GM10266 (cell line): ENCODE measurements around the gene ZNF587.

ENCODE experiments used
- DNase-seq: peaks from one replicate; pipeline ENCODE4 v3.0.0; 2012; ENCODE audit errors: extremely low spot score
- CTCF ChIP-seq: IDR thresholded peaks from 2 replicates; pipeline ENCODE4 v1.5.1; 2012; ENCODE audit warnings: mild to moderate bottlenecking, low read depth; ENCODE audit not compliant: control insufficient read depth, insufficient read depth; ENCODE audit errors: missing control alignments

Gene ZNF587

GRCh38 chr19:57900311-57900710 is 50.7 kb downstream of the ZNF587 start:
- DNase-seq: no peak
- TF ChIP-seq CTCF: no peak

- TF ChIP-seq CTCF: no peak
- no peak for DNase-seq
Measured at GRCh38 chr19:57903618-57904184, 54.0 kb downstream of the ZNF587 start.

- TF ChIP-seq CTCF: no peak
- no peak for DNase-seq
Measured at GRCh38 chr19:57905258-57905657, 55.6 kb downstream of the ZNF587 start.

- no peak for DNase-seq
- TF ChIP-seq CTCF: no peak
Measured at GRCh38 chr19:57907394-57907793, 57.7 kb downstream of the ZNF587 start.

GRCh38 chr19:57914531-57914930 is 64.9 kb downstream of the ZNF587 start:
- DNase-seq: no peak
- TF ChIP-seq CTCF: no peak
